Fibroblast of lung (primary cell): ENCODE data around the gene RET.

ENCODE experiments used
- EZH2 ChIP-seq: IDR thresholded peaks from 2 replicates; pipeline ENCODE4 v1.5.1; 2012; ENCODE audit warnings: low read length, control low read depth, mild to moderate bottlenecking; ENCODE audit errors: missing control alignments
- TF ChIP-seq, protein P1 (sequence below), 2 donors: IDR thresholded peaks in 1 of 2; conservative IDR thresholded peaks in 1 of 2; 1 replicate in 1 of 2; 2 replicates in 1 of 2; pipeline ENCODE4 v1.5.1; 2011 to 2012; ENCODE audit warnings: low read length in 2 of 2, control low read depth in 1 of 2, inconsistent platforms in 1 of 2, low read depth in 1 of 2, mild to moderate bottlenecking in 1 of 2

DNA sequence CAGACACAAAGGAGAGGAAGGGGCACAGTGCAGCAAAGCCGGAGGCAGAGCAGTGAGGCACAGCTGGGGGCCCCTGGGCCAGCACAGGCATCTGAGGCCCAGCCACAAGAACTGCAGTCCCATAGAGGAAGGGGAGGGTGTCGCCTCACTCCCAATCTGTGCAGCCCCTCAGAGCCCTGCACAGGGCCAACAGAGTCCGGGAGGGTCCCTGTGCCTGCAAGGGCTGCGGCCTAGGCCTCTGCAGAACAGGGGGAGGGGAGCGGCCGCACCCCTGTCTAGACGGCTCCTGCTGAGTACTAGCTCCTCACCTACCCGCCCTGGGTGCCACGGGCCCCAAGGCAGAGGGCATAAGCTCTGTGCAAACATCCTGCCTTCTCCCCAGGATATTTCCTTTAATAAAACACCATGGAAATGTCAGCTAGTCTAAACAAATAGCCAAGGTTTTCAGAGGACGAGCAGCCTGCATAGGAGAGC, 32.4 kb upstream of the RET start:
- TF ChIP-seq, protein P1, sequence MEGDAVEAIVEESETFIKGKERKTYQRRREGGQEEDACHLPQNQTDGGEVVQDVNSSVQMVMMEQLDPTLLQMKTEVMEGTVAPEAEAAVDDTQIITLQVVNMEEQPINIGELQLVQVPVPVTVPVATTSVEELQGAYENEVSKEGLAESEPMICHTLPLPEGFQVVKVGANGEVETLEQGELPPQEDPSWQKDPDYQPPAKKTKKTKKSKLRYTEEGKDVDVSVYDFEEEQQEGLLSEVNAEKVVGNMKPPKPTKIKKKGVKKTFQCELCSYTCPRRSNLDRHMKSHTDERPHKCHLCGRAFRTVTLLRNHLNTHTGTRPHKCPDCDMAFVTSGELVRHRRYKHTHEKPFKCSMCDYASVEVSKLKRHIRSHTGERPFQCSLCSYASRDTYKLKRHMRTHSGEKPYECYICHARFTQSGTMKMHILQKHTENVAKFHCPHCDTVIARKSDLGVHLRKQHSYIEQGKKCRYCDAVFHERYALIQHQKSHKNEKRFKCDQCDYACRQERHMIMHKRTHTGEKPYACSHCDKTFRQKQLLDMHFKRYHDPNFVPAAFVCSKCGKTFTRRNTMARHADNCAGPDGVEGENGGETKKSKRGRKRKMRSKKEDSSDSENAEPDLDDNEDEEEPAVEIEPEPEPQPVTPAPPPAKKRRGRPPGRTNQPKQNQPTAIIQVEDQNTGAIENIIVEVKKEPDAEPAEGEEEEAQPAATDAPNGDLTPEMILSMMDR (conservative IDR thresholded peaks at IDR 0.05 in 1 of 2, IDR thresholded peaks at IDR 0.05 in 1 of 2; ENCODE audit: low read depth in 1 of 2, low read length in 2 of 2) = no peak
- TF ChIP-seq EZH2 = no peak
